Iris pigment epithelial cell (primary cell): ENCODE results near the gene MYRIP.
A peak's percentile ranks its signal among the peaks of the same experiment; 100 is the strongest.
"Not testable (repeated sequence)": the region's sequence is repeated elsewhere in the genome, so short reads cannot be mapped to it uniquely, and the experiment has no call there.

Source experiments
- DNase-seq: peaks from one replicate; pipeline ENCODE4 v3.0.0-alpha.2; 2011; ENCODE audit warnings: low read depth

The MYRIP gene

GRCh38 chr3:39809181-39809994 lies at the start of gene MYRIP:
Gene MYRIP (plus strand): TSS chr3:39809609. CDS start chr3:39900817, 91,208 bp downstream.
- DNase-seq, result peak; percentile 5

DNA sequence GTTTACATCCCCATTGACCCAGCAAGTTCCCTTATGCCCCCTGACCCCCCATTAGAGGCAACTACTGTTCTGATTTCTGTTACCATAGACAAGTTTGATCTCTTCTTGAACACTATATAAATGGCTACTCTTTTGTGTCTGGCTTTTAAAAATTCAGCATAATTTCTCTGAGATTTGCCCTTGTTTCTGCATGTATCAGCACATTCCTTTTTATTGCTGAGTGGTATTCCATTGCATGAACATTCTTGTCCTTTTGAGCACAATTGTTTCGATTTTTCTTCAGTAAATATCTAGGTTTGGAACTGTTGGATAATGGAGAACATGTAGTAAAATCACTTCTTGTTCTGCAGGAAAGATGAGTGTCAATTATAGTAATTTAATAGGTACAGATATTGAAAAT lies 49.1 kb upstream of the MYRIP start:
- DNase-seq, result no peak

DNA sequence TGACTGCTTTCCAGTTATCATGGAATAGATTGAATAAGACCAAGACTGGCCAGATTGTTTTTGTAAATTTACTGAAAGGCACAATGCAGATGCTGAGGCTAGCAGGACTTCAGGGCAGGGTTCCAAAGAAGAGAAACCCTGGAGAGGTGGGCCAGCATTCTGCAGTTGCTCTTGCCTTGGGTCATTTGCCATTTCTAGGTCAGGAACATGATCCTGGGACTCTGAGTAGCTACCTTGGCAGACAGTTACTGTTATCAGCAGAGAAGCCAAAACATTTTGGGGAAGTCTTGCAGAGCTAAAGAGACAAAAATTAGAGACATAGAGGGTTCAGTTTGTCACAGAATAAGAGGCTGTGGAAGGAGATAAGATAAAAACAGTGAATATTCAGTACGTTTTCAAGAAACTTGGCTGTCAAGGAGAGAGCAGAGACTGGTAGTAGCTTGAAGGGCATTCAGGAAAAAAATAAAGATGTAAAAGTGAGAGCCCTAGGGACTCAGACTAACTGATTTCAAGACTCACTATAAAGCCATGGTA lies 46.8 kb upstream of the MYRIP start:
- DNase-seq, result no peak

DNA sequence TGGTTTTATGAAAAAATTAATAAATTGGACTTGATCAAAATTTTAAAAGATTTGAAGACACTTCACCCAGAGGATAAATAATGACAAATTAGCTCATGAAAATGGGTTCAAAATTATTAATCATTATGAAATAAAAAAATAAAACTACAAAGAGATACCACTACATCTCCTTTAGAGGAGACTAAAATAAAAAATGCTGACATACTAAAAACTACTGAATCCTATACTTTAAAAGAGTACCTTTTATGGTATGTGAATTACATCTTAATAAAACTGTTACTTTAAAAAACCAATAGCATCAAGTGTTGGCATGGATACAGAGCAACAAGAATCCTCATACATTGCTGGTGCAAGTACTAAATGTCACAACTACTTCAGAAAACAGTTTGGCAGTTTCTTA lies 46.0 kb upstream of the MYRIP start:
- no peak for DNase-seq

GRCh38 chr3:39765575-39765974 lies 43.8 kb upstream of the MYRIP start:
- no peak for DNase-seq

- DNase-seq, result no peak
Measured at GRCh38 chr3:39766433-39766832, 43.0 kb upstream of the MYRIP start.

- not testable (repeated sequence) for DNase-seq
Measured at GRCh38 chr3:39766909-39767308, 42.5 kb upstream of the MYRIP start.

GRCh38 chr3:39778168-39778567 lies 31.2 kb upstream of the MYRIP start:
- not testable (repeated sequence) for DNase-seq

- DNase-seq, result no peak
Measured at GRCh38 chr3:39779511-39780230, 29.7 kb upstream of the MYRIP start.

DNA sequence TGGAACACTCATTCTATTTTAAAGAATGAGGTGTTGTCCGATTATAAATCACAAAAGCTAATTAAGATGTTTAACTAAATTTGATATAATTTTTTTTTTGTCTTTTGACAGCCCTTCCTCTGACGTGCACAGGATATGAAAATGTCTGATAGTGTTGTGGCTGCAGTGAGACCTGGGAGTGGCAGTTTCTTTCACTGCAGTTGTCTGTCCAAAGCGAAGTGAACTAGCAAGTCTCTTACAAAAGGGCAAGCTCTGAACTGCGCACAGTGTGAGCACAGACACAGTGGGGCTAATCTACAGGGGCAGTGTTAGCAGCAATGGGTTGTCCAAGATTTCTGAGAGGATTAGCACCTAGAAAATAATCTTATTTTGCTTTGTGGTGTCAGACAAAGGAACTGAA lies 29.1 kb upstream of the MYRIP start:
- no peak for DNase-seq

DNA sequence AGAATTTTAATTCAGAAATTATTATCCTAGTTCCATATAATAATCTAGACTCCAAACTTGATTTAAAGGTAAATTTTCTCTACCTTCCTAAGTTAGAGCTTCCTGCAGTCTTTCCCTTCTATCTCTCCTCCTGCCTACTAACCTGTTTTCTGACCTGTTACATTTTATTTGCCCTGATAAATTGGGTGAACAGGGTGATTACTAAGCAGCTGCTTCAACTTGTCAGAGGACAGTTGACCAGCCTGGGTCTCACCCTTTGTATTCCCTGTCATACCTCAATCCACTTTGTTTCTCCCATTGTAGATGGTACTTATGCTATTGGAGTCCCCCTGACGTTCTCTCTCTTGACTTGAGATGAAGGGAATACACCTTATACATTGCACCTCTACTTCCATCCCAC lies 28.4 kb upstream of the MYRIP start:
- DNase-seq, result no peak

- DNase-seq, result no peak
Measured at GRCh38 chr3:39781632-39782031, 27.8 kb upstream of the MYRIP start.

DNA sequence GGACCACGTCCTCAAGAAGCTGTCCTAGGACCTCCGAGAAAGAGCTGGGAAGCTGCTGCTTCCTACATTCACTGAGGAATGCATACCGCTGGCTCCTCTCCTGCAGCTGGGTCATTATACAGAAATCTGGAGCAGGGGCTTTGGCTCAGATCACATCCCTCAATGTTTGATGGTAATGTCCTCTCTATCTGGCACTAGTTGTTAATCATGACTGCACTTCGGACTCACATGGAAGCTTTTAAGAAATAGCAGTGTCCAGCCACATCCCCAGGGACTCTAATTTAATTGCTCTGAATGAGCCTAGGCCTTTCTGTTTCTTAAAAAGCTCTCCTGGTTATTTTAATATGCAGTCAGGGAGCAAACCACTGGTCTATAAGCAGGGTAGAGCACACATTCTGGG lies 25.7 kb upstream of the MYRIP start:
- DNase-seq, result no peak

- DNase-seq, result no peak
Measured at GRCh38 chr3:39784922-39785321, 24.5 kb upstream of the MYRIP start.

GRCh38 chr3:39788128-39788883 lies 21.1 kb upstream of the MYRIP start:
- no peak for DNase-seq

GRCh38 chr3:39791603-39792002 lies 17.8 kb upstream of the MYRIP start:
- DNase-seq, result no peak

GRCh38 chr3:39794880-39795279 lies 14.5 kb upstream of the MYRIP start:
- no peak for DNase-seq

DNA sequence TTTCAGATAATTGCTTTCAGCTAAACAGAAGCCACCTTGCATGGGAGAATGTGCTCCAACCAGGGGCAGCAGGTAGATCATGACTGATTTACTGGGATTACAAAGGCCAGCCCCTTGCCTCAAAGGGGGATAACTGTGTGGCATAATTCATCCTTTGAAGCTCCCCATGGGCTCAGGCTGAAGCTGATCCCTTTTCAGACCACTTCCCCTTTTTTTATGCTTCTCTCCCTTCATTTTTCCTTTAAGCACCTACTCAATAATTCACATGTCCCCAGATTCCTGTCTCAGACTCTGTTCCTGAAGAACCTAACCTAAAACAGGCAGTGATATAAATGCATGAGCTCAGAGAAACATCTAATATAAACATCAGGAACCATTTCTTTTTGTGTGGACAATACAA lies 8.2 kb upstream of the MYRIP start:
- DNase-seq, result no peak

DNA sequence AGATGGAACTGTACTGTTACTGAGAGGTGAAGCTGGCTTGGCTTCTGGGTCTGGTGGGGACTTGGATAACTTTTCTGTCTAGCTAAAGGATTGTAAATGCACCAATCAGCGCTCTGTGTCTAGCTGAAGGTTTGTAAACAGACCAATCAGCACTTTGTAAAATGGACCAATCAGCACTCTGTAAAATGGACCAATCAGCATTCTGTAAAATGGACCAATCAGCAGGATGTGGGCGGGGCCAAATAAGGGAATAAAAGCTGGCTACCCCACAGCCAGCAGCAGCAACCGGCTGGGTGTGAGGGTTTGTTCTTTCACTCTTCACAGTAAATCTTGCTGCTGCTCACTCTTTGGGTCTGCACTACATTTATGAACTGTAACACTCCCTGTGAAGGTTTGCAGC lies 6.9 kb upstream of the MYRIP start:
- not testable (repeated sequence) for DNase-seq

DNA sequence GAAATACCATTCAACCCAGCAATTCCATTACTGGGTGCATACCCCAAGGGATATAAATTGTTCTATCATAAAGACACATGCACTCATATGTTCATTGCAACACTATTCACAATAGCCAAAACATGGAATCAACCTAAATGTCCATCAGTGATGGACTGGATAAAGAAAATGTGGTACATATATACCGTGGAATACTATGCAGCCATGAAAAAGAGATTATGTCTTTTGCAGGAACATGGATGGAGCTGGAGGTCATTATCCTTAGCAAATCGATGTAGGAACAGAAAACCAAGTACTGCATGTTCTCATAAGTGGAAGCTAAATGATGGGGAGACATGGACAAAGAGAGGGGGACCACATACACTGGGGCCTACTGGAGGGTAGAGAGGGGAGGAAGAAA lies 5.5 kb upstream of the MYRIP start:
- DNase-seq, result no peak

DNA sequence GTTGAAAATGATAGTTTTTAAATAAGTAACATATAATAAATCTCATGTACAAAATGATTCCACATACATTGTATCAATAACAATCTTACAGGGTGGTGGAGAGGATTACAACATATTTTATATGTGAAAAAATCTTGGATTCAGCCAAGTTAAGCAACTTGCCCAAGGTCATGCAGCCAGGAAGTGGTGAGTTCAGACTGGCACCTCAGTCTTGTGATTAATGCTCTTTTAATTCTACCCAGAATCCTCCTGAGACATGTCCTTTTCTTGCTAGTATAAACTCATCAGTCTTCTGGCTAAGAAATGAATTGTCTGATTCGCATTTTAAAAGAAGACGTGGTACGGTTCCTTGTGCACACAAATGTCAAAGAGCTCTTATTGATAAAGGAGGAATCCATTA lies 4.5 kb upstream of the MYRIP start:
- no peak for DNase-seq

GRCh38 chr3:39805650-39806049 lies 3.8 kb upstream of the MYRIP start:
- no peak for DNase-seq

- DNase-seq, result no peak
Measured at GRCh38 chr3:39806820-39807219, 2.6 kb upstream of the MYRIP start.
